Measurements from ENCODE around the gene HOOK2.

Gene HOOK2

DNA sequence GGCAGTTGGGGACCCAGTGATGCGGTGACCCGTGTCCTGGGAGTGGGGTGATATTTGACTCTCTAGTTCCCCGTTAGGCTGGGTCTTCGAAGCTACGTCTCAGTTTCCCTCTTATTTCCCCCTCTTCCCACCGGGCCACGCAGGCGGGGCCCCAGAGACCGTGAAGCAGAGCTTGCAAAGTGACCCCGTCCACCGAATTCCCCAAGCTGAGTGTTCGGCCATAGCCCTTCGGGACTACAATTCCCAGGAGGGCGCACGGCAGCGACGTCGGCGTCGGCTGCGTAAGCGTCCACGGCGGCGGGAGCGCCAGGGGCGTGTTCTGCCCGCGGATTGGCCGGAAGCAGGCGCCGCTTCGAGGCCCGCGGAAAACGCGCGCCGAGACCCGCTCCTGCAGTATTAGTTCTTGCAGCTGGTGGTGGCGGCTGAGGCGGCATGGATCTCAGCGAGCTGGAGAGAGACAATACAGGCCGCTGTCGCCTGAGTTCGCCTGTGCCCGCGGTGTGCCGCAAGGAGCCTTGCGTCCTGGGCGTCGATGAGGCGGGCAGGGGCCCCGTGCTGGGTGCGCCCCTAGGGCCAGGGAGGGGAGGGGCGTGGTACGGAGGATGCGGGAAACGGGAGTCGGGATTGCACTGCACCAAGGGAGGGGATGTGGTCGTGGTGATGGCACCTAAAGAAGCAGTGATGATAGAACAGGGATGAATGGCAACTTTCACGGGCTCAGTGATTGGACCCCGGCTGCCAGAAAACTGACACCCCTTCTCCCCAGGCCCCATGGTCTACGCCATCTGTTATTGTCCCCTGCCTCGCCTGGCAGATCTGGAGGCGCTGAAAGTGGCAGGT, 31.1 kb upstream of the HOOK2 start, which contains the start of gene RNASEH2A (continued):
- TF ChIP-seq, protein P1, sequence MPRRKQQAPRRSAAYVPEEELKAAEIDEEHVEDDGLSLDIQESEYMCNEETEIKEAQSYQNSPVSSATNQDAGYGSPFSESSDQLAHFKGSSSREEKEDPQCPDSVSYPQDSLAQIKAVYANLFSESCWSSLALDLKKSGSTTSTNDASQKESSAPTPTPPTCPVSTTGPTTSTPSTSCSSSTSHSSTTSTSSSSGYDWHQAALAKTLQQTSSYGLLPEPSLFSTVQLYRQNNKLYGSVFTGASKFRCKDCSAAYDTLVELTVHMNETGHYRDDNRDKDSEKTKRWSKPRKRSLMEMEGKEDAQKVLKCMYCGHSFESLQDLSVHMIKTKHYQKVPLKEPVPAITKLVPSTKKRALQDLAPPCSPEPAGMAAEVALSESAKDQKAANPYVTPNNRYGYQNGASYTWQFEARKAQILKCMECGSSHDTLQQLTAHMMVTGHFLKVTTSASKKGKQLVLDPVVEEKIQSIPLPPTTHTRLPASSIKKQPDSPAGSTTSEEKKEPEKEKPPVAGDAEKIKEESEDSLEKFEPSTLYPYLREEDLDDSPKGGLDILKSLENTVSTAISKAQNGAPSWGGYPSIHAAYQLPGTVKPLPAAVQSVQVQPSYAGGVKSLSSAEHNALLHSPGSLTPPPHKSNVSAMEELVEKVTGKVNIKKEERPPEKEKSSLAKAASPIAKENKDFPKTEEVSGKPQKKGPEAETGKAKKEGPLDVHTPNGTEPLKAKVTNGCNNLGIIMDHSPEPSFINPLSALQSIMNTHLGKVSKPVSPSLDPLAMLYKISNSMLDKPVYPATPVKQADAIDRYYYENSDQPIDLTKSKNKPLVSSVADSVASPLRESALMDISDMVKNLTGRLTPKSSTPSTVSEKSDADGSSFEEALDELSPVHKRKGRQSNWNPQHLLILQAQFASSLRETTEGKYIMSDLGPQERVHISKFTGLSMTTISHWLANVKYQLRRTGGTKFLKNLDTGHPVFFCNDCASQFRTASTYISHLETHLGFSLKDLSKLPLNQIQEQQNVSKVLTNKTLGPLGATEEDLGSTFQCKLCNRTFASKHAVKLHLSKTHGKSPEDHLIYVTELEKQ (tag by site-specific recombination; IDR thresholded peaks at IDR 0.05; ENCODE audit: borderline replicate concordance): no peak
- TF ChIP-seq ZNF530 (tag by site-specific recombination; IDR thresholded peaks at IDR 0.05; ENCODE audit: low read depth) (no peak), ZNF561 (tag by site-specific recombination; IDR thresholded peaks at IDR 0.05; ENCODE audit: borderline replicate concordance) (peak; percentile 98), ZNF48 (tag by site-specific recombination; IDR thresholded peaks at IDR 0.05) (no peak), KLF1 (tag by site-specific recombination; IDR thresholded peaks at IDR 0.05) (peak; percentile 97), BCL11A (tag by site-specific recombination; IDR thresholded peaks at IDR 0.05; ENCODE audit: low read depth) (peak; percentile 76; the same call in 1 of the 2 replicates), MYNN (tag by site-specific recombination; IDR thresholded peaks at IDR 0.05; ENCODE audit: borderline replicate concordance) (no peak), ZEB2 (tag by site-specific recombination; IDR thresholded peaks at IDR 0.05) (peak; percentile 82), ZNF341 (tag by site-specific recombination; IDR thresholded peaks at IDR 0.05; ENCODE audit: low read depth) (peak; percentile 60), SP2 (tag by site-specific recombination; IDR thresholded peaks at IDR 0.05) (peak; percentile 77), KLF8 (tag by site-specific recombination; IDR thresholded peaks at IDR 0.05) (peak; percentile 91), ZNF248 (tag by site-specific recombination; IDR thresholded peaks at IDR 0.05) (no peak), FEZF1 (tag by site-specific recombination; IDR thresholded peaks at IDR 0.05) (no peak), ZNF76 (tag by site-specific recombination; IDR thresholded peaks at IDR 0.05; ENCODE audit: borderline replicate concordance, low read depth) (peak; percentile 92; the same call in 1 of the 2 replicates), YY1 (tag by site-specific recombination; IDR thresholded peaks at IDR 0.05) (peak; percentile 42; the same call in 1 of the 2 replicates), ZNF549 (tag by site-specific recombination; IDR thresholded peaks at IDR 0.05) (no peak), ZNF548 (tag by site-specific recombination; IDR thresholded peaks at IDR 0.05) (no peak), ZSCAN16 (tag by site-specific recombination; IDR thresholded peaks at IDR 0.05) (0 out of 2 replicates have a peak, but pooled peaks have one; percentile 12), REPIN1 (tag by site-specific recombination; IDR thresholded peaks at IDR 0.05; ENCODE audit: low read depth) (peak; percentile 85; the same call in 1 of the 2 replicates), ZNF2 (tag by site-specific recombination; IDR thresholded peaks at IDR 0.05) (peak; percentile 77), ZNF830 (tag by site-specific recombination; IDR thresholded peaks at IDR 0.05; ENCODE audit: low read depth) (no peak), ZIC2 (tag by site-specific recombination; IDR thresholded peaks at IDR 0.05) (peak; percentile 73), ZBTB1 (tag by site-specific recombination; IDR thresholded peaks at IDR 0.05) (no peak), ZNF24 (tag by site-specific recombination; IDR thresholded peaks at IDR 0.05) (0 out of 2 replicates have a peak, but pooled peaks have one; percentile 32), ZNF175 (tag by site-specific recombination; IDR thresholded peaks at IDR 0.05) (no peak)
- TF ChIP-seq, protein P2, sequence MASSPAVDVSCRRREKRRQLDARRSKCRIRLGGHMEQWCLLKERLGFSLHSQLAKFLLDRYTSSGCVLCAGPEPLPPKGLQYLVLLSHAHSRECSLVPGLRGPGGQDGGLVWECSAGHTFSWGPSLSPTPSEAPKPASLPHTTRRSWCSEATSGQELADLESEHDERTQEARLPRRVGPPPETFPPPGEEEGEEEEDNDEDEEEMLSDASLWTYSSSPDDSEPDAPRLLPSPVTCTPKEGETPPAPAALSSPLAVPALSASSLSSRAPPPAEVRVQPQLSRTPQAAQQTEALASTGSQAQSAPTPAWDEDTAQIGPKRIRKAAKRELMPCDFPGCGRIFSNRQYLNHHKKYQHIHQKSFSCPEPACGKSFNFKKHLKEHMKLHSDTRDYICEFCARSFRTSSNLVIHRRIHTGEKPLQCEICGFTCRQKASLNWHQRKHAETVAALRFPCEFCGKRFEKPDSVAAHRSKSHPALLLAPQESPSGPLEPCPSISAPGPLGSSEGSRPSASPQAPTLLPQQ (tag by site-specific recombination; IDR thresholded peaks at IDR 0.05): peak; percentile 89
- TF ChIP-seq, protein P3, sequence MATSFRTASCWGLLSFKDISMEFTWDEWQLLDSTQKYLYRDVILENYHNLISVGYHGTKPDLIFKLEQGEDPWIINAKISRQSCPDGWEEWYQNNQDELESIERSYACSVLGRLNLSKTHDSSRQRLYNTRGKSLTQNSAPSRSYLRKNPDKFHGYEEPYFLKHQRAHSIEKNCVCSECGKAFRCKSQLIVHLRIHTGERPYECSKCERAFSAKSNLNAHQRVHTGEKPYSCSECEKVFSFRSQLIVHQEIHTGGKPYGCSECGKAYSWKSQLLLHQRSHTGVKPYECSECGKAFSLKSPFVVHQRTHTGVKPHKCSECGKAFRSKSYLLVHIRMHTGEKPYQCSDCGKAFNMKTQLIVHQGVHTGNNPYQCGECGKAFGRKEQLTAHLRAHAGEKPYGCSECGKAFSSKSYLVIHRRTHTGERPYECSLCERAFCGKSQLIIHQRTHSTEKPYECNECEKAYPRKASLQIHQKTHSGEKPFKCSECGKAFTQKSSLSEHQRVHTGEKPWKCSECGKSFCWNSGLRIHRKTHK (tag by site-specific recombination; IDR thresholded peaks at IDR 0.05): no peak
- TF ChIP-seq, protein P4, sequence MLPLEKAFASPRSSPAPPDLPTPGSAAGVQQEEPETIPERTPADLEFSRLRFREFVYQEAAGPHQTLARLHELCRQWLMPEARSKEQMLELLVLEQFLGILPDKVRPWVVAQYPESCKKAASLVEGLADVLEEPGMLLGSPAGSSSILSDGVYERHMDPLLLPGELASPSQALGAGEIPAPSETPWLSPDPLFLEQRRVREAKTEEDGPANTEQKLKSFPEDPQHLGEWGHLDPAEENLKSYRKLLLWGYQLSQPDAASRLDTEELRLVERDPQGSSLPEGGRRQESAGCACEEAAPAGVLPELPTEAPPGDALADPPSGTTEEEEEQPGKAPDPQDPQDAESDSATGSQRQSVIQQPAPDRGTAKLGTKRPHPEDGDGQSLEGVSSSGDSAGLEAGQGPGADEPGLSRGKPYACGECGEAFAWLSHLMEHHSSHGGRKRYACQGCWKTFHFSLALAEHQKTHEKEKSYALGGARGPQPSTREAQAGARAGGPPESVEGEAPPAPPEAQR (tag by site-specific recombination; IDR thresholded peaks at IDR 0.05): 0 out of 2 replicates have a peak, but pooled peaks have one; percentile 41

Measured in HEK293 (cell line).